ENCODE results near the gene TARS1.

- no peak for TF ChIP-seq POLR2A (IDR thresholded peaks at IDR 0.05)
- no peak for TF ChIP-seq EP300 (IDR thresholded peaks at IDR 0.05)
- TF ChIP-seq POLR2AphosphoS5 (IDR thresholded peaks at IDR 0.05): no peak
Measured at GRCh38 chr5:33513462-33514185, 72.9 kb downstream of the TARS1 start.
